Measurements from ENCODE around the gene RFX4. TPM values are rescaled to one million over a fixed set of nuclear protein-coding genes. Genes with fewer than 3 reads are reported as not detected.
A peak's percentile ranks its signal among the peaks of the same experiment; 100 is the strongest.

RFX4 gene
- total and polyA plus RNA-seq, 9 of the 15 experiments (the other 6 are each of a cell fraction or from before 2014, with no cell fraction given): not detected

- TF ChIP-seq TCF7L2 (IDR thresholded peaks at IDR 0.05; ENCODE audit: low read depth, low read length) (no peak), FOXA1 (IDR thresholded peaks at IDR 0.05; ENCODE audit: borderline replicate concordance) (no peak), XRCC4 (IDR thresholded peaks at IDR 0.05; ENCODE audit: extremely low read depth, insufficient read depth, insufficient read length) (no peak), U2AF2 (optimal IDR thresholded peaks at IDR 0.05; ENCODE audit: low read depth, low read length) (no peak), ZNF217 (CRISPR knock-in tag; IDR thresholded peaks at IDR 0.05) (no peak), GATA2 (CRISPR knock-in tag; IDR thresholded peaks at IDR 0.05) (no peak), NR4A1 (CRISPR knock-in tag; IDR thresholded peaks at IDR 0.05) (0 out of 2 replicates have a peak, but pooled peaks have one; percentile 19), NR4A1 (tag; IDR thresholded peaks at IDR 0.05) (no peak), DEAF1 (CRISPR knock-in tag; IDR thresholded peaks at IDR 0.05) (no peak), PYGO2 (tag; IDR thresholded peaks at IDR 0.05) (no peak), GABPB1 (CRISPR knock-in tag; IDR thresholded peaks at IDR 0.05) (peak; percentile 87), ZNF699 (CRISPR knock-in tag; IDR thresholded peaks at IDR 0.05; ENCODE audit: insufficient replicate concordance) (no peak), SIX5 (IDR thresholded peaks at IDR 0.05; ENCODE audit: borderline replicate concordance in 1 of 2, insufficient read depth in 1 of 2, low read depth in 1 of 2, low read length in 2 of 2) (peak; percentile 94 to 95), HIVEP1 (CRISPR knock-in tag; IDR thresholded peaks at IDR 0.05) (no peak), ZFP1 (CRISPR knock-in tag; IDR thresholded peaks at IDR 0.05) (no peak), NCOA4 (IDR thresholded peaks at IDR 0.05; ENCODE audit: partially characterized antibody) (no peak), NR2C2 (CRISPR knock-in tag; IDR thresholded peaks at IDR 0.05) (peak; percentile 96), NR2C2 (tag; IDR thresholded peaks at IDR 0.05) (peak; percentile 99), NCOA2 (IDR thresholded peaks at IDR 0.05; ENCODE audit: partially characterized antibody in 2 of 2) (no peak), NELFE (IDR thresholded peaks at IDR 0.05; ENCODE audit: insufficient read depth, insufficient read length) (no peak), ZNF133 (CRISPR knock-in tag; IDR thresholded peaks at IDR 0.05) (no peak), TBL1XR1 (IDR thresholded peaks at IDR 0.05; ENCODE audit: low read length in 2 of 2) (peak in 1 of 2 experiments; percentile 18; a peak in 1 of 4 replicates), RB1 (IDR thresholded peaks at IDR 0.05; ENCODE audit: low read depth) (peak; percentile 61; the same call in 1 of the 2 replicates), OTX1 (CRISPR knock-in tag; IDR thresholded peaks at IDR 0.05) (0 out of 2 replicates have a peak, but pooled peaks have one; percentile 48), NR1H2 (CRISPR knock-in tag; IDR thresholded peaks at IDR 0.05) (no peak), HDAC6 (IDR thresholded peaks at IDR 0.05; ENCODE audit: low read depth, low read length) (no peak), ZKSCAN8 (CRISPR knock-in tag; IDR thresholded peaks at IDR 0.05) (no peak), ZNF589 (CRISPR knock-in tag; IDR thresholded peaks at IDR 0.05; ENCODE audit: low read depth) (peak; percentile 88), HDGF (IDR thresholded peaks at IDR 0.05) (0 out of 2 replicates have a peak, but pooled peaks have one; percentile 73), CREM (IDR thresholded peaks at IDR 0.05; ENCODE audit: low read depth) (peak; percentile 93), KLF1 (tag; IDR thresholded peaks at IDR 0.05) (no peak)
These were observed 191.4 kb downstream of the RFX4 start, which contains the start of gene RIC8B (continued) for GRCh38 chr12:106774005-106774807.
